CD4-positive, alpha-beta T cell treated with Interleukin-4 for 4 hours (primary cell): ENCODE results near the gene RCL1.

Experiments used
- DNase-seq: peaks from one replicate; pipeline ENCODE4 v3.0.0-alpha.2; 2020

The RCL1 gene

DNA sequence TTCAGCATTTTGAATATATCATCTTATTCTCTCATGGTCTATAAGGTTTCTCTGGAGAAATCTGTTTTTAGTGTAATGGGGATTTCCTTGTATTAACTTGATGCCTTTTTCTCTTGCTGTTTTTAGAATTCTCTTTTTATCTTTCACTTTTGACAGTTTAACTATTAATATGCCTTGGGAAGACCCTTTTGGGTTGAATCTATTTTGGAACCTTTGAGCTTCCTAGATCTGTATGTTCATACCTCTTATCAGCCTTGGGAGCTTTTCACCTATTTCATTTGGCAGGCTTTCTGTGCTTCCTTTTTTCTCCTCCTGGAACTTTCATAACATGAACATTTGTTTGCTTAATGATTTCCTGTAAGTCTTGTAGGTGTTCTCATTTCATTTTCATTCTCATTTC is 22.2 kb downstream of the RCL1 start:
- DNase-seq = no peak

DNA sequence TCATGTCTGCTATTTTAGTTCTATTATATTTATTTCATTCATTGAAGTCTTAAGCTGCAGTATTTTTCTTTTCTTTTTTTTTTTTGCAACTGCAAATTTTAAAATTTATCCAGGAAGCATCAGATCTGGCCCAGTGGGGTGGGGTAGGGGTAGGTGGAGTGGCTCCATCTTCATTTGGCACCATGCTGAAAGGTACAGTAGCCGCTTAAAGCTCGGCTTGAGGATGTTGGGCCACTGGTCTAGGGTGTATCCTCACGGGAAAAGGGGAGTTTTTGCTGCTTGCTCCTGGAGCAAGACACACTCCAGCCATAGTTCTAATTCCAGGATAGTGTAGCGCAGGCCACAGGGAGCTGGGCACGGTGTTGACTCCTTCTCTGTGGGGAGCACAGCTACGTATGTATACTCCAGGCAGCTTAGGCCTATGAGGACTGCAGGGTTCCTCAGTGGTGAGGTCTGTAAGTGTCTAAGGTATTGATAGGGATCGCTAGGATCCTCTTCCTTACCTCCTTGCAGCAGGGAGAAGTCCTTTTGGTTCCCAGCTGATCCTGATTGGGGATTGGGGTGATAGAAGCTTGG is 22.7 kb downstream of the RCL1 start:
- no peak for DNase-seq

DNA sequence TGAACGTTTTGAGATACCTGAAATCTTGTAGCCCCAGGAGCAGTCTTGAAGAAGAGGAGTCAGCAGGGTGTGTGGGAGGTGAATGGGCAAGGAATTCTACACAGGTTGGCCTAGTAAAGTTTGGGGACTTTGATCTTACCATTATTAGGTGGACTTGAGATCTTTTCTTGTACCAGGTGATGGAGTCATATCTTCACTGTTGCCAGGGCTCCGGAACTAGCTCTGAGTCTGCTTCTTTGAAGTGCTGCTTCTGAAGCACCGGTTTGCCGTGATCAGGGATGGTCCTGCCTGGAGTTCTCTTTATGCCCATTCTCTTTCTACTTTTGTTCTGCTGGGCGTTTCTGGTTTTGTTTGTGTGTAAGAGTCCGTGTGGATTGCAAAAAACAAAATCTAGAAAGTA is 27.4 kb downstream of the RCL1 start:
- DNase-seq = no peak

DNA sequence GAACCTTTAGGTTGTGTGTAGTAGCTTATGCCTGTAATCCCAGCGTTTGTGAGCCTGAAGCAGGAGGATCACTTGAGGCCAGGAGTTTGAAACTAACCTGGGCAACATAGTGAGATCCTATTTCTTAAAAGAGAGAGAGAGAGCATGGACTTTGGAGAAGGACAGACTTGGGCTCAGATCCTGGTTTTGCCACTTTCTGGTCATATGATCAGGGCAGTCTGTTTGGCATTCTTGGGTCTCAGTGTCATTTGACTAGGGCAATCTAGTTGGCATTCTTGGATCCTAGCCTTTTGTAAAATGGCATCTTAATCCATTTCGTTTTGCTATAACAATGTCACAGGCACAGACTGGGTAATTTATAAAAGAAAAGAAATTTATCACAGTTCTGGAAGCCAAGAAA is 28.4 kb downstream of the RCL1 start:
- no peak for DNase-seq

DNA sequence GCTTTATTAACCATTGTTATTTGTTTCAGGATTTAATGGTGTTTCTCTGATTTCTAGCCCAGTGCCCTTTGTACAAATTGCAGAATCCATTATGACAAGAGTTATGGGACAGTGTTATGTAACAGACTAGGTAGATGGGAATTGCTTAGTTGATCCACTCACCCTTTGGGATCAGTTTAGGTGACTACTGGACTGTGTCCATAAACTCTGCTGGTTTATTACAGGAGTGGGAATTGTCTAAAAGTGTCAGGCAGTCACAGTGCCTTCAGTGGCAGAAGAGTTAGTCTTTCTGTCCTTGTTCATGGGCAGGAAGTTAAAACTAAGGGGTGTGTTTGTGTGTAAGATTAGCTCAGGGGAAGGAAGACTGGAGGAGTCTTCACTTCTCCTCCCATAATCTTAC is 29.3 kb downstream of the RCL1 start:
- DNase-seq = no peak

DNA sequence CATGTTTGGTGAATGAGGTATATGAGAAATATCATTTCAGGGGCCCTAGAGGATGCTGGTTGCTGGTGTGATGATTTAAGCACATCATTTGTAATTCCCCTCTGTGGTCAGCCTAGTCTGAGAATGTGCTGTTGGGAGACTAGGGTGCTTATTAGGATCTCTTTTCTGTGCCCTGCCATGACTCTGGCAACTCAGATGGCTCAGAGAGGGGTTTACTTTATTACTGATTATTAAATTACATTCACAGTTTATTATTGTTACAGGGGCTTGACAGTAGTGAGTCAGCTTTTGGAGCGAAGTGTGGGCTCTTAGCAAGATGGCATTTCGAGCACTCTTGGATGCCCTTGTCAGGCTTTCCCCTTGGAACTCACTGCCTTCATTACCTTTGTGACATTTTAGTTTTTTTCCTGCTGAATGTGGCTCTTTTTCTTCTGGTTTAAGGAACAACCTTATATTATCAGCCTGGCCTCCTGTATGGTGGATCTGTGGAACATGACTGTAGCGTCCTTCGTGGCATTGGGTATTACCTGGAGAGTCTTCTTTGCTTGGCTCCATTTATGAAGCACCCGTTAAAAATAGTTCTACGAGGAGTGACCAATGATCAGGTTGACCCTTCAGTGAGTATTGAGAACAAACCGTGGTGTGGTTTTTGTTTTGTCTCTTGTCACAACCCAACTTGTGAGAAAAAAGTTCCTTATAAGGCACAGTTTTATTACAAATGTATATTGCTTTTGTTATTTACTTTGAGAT is 33.8 kb downstream of the RCL1 start:
- no peak for DNase-seq

DNA sequence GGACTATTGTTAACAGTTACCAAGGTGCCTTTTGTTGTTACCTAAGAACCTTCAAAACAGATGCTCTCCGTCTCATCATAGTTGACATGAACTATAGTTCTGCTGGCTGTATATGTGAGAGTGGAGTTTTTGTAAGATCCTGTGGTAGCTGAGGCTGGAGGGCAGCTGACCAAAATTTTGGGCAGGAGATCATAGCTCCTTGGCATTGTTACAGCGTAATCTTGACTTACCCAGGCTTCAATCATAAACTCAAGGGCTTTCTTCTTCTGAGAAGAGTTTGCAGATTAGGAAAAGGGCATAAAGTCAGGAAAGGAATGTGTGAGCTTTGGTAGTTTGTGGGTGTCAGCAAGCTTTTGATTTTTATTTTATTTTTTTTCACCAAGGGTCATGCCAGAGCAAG is 34.5 kb downstream of the RCL1 start:
- no peak for DNase-seq

DNA sequence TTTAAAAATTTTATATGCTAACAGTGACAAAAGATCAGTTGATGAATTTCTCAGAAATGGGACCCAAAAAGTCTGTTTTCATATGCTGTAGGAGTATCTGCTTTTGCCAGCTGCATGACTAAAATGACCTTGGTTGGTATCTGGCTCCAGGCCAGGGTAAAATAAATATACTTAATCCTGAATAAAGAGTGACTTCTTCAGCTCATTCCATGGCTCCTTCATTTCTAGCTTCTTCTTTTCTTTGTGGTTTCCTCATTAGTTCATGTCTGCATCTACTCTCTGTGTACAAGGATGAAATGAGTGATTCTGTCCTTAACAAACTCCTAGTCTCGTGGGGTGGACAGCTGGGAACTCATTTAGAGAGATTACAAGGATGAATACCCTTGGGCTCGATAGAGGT is 36.0 kb downstream of the RCL1 start:
- DNase-seq = no peak

DNA sequence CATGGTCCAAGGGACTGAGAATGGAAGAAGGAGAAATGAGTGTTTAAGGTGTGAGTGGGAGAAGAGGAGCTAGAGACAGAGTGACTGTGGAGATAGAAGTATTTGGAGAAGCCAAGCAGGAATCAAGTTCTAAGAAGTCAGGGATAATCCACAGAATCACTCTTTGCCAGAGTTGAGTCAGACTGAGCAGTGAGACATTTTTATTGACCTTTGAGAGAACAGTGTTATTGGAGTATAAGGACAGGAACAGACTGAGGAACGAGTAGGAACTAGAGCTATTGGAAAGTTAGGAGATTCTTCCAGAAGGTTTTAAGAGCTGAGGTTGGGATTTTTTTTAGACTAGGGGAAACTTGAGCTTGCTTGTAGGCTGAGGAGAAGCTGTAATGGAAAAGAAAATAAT is 37.2 kb downstream of the RCL1 start:
- DNase-seq = no peak

DNA sequence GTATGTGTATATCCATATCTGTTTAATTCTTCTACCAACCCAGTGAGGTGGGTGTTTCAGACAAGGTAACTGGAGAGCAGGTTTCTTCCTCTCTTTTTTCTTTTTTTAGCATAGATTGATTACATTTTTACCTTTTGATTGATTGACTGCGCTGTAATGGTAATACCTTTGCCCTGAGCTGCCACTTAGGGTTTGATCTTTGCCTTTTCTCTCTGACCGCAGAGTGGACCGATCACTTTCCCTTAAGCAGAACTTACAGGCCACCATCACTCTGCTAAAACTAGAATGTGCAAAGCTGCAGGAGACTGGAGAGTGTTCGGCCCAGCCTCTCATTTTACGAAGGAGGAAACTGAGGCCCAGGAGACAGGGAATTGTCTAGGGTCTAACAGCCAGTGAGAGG is 38.0 kb downstream of the RCL1 start:
- DNase-seq = no peak

DNA sequence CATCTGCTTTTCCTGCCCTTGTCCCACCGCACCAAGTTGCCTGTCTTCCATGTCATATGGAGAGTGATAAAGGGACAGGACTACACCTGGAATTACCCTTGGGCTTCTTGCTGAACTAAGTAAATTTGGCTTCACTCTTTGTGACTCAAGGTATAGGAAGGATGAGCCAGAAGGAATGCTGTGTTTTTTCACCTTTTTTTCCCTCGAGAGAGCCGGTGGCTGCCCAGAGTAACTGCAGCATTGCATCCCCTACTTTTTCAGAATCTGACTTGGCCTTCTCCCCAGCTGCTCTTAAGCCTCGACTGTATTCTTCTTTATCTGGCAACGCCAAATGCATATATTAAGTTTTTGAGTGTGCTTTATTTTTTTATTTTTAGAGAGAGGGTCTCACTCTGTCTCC is 38.4 kb downstream of the RCL1 start:
- no peak for DNase-seq

DNA sequence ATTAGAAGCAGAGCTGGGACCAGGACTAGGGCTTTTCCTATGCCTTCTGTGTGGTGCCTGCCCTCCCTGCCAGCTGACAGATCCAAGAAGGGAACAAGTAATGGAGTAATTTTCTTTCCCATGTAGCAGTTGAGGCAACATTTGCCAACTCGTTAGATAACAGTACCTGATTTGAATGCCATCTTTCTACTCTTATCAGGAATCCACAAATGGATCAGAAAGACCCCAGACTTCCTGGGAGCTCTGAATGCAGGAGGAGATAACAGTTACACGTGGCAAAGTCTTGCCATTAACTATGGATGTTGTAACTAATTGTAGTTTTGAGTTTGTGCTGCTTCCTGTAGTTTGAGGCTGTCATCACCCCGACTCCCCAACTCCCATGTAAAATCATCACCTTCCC is 39.2 kb downstream of the RCL1 start:
- no peak for DNase-seq

DNA sequence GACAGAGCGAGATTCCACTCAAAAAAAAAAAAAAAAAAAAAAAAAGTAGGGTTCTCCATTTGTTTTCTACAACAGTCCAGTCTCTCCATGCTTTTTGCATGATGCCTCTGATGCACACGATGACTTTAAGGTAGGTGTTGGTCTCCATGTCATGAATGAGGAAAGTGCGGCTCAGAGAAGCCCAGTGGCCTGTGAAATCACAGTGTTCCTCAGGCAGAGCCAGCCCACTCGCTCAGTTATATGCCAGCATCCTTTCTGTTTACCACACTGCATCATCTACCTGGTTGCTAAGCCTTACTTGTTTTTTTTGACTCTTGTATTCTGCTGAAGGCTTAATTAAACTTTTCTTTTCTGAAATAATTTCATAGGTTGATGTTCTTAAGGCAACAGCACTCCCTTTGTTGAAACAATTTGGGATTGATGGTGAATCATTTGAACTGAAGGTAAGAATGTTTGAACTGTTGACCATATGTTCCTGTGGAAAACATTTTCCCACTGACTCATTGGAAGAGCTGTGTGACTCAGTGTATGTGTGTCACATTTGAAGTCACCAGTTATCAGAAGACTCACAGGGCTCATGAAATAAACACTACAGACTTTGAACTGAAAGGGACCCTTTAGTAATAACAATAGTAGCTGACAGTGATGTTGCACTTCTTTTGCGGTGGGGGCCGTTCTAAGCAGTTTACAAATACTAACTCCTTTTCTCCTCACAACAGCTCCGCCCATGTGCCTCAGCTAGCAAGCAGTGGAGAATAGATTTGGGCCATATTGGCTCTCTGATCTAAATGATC is 40.2 kb downstream of the RCL1 start:
- peak; percentile 4 for DNase-seq

DNA sequence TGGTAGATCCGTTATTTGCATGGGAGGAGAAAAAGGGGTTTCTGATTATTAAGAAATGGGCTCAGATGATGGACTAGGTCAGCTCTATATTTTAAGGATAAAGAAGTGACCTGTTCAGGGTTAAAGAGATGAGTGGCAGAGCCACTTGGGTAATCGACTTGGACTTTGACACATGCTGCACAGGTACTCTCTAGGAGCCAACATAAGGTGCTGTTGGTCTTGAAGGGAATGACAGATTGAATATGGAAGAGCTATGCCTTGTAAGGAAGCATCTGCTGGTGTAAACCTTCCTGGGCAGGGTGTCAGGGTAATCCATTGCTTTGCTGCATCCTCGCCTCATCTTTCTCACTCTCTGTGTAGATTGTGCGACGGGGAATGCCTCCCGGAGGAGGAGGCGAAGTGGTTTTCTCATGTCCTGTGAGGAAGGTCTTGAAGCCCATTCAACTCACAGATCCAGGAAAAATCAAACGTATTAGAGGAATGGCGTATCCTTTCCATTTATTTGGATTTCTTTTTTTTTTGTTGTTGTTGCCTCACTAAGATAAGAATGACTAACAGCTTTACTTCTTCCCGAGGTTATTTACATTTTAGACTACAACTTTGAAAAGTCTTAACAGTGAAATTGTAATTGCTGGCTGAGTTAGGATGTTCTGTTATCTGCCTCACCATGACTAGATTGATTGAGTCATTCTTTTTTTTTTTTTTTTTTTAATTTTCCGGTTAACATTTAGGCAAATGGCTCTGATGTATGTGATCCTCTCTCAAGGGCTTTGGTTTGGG is 41.2 kb downstream of the RCL1 start:
- no peak for DNase-seq

DNA sequence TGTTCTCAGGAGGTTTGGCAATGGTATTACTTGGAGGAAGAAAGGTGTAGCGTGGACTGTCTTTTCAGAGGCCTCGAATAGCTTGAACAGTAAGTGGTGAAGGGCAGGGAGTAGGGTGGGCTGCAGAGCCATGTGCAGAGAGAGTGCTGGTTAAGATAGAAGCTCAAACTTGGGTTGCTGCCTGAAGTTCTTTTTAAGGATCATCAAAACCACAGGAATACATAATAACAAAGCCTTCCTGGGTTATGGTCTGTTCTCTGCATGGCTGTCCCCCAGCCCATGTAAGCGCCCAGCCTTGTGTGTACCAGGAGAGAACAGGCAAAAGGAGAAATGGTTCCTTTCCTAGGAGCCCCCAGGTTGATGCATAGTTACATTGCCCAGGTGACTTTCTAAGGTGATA is 43.9 kb downstream of the RCL1 start:
- no peak for DNase-seq

DNA sequence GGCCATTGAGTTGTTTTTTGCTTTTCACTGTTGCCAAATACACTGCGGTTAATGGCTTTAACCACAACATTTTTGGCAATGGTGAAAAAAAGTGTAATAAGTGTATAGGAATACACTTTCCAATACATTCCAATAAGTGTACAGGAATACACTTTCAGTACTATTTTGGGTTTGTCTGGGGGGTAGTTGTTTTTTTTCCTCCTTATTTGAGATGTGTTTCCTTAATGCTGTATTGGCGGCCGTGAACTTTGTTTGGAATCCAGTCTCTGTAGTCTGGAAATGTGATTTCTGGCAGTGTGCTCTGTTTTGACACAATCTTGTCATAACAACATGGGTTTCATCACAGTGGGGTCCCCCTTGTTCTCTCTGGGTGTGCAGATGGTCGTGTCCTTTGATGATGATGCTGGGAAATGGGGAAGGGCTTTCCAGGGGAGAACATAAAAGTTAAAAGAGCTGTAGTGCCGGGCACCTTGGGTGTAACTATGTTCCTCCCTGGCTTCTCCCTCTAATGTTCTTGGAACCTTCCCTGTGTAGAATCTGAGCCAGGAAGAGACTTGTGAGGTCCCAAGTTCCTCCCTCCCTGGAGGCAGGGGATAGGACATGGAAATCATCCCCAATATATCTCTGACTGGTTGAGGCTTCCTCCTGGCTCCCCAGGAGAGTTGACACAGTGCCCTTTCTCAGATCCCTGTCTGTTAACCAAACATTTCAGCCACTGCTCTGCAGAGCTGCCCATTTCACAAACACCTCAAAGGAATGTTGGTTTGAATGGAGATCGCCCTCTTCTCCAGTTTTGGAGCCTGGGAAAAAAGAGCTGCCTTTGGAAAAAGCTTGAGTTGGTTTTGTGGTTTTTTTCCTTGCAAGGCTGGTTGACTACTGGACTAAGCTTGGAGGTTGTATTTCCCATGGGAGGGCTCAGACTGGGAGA is 44.8 kb downstream of the RCL1 start:
- no peak for DNase-seq

DNA sequence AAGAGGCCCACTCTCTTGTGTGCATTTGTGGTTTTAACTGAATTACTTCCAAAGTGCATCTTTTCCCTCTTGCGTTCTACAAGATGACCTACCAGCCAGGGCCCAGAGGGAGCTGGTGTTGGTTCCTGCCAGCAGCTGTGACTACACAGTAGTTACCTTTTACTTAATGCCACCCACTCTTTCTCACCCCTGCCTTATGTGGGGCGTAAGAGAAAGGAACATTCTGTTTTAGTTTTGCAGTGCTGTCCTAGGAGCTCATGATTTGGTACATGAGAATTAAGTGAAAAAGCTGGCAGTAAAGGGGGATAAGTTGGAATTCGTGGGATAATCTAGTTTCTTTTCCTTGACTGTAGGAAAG is 45.4 kb downstream of the RCL1 start:
- DNase-seq = no peak

DNA sequence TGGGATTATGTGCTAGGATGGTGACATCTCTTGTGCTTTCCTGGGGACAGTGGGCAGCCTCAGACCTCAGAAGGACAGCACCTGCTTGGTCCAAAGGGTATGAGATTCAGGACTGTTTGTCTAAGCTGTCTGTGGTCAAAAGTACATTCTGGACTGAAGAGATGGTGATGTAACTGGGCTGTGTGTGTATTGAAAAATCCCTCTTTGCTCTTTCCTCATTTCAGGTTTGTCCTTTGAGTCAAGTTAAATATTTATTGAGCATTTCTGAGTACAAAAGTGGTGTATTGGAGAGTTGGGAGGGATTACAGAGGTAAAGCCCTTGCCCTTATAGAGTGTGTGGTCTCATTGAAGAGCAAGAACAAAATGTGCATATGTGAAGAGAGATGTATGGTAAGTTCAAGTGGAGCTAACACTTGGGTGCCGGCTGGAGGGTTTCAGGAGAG is 46.7 kb downstream of the RCL1 start:
- no peak for DNase-seq

DNA sequence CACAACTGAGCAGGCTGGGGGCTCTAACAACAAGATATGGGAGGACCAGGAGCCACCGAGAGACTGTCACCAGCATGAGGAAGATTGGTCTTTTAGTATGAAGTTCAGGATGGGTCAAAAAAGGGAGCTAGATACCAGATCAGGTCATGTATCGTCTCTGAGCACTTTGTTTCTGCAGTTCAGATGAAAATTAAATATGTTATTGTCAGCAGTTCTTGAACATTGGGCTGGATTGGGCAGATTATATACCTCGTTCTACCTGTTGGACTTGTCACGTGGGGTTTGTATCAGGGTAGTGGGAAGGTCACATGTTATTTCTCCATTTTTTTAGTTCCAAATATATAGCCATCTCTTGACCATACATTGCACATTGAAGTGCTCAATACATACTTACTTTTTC is 47.3 kb downstream of the RCL1 start:
- DNase-seq = no peak

DNA sequence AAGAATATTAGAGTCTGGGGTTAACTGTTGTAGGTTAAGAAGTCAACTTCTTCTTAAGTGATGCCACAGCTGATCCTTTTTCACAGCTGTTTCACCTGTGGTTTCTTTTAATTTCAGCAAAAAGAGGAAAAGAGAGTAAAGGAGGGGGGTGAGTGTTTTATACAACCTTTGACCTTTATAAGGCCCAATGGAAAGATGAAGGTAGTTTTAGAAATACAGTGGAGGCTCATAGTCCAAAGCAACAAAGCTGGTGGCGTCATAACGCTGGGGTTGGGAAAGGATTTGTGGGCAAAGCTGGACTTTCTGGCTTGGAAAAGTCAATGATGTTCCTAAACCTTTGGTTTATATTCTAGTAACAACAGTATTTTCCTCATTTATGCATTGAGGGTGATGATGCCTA is 49.5 kb downstream of the RCL1 start:
- DNase-seq = no peak

DNA sequence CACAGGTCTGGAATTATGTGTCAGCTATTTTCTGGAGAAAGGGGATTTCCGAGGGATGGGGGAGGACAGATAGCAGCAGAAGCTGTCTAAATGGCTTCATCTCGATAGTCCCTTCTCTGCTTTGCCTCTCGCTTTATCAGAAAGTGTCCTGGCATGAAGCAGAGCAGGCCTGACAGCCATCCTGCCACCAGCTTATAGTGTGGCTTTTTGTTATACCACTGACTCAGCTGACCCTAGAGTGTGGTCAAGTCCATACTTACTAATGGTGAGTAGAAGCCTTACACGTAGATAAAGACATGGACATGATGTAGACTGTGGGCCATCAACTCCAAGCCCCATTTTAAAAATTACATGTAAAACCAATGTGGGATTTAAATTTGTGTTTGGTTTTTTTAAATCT is 50.0 kb downstream of the RCL1 start:
- DNase-seq = no peak

DNA sequence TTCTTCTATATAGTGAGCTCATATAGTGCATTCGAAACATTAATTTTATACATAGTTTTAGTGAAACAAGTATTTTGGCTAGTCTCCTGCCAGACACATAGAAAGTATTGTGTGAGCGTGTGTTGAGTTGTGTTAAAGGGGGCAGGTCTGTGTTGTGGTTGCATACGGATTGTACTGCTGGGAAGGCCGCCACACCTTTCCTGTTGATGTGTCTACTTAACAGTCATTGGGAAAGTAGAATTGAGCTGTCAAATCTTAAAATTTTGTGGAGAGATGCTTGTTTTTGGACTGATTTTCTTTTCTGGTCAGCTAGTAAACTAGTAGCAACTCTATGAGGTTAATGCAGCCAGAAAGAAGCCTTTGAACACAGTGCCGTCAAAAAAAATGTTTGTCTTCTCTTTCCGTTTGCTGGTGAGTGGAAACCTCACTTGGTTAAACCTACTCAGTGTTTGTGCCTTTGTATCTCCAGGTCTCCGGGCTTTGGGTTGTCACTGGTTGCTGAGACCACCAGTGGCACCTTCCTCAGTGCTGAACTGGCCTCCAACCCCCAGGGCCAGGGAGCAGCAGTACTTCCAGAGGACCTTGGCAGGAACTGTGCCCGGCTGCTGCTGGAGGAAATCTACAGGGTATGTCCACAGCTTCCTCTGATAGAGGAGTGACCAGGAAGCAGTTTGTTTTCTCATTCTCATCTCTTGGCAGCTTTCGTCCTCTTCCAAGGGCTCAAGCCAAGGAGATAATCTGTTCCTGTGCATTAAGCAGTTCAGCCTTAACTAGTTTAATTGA is 51.5 kb downstream of the RCL1 start:
- no peak for DNase-seq
